K562 (cell line): ENCODE measurements around the gene NRN1L. TPM values are rescaled to one million over a fixed set of nuclear protein-coding genes. Genes with fewer than 3 reads are reported as not detected.

ENCODE experiments used
- ADNP ChIP-seq: fragments of 200-800 bp; sonication (Bioruptor generic); IDR thresholded peaks from 2 replicates; pipeline ENCODE4 v1.6.1; 2016; ENCODE audit warnings: missing genetic modification characterization, missing compliant biosample characterization
- ETV1 ChIP-seq: fragments of 450-650 bp; conservative IDR thresholded peaks from 2 replicates; pipeline ENCODE4 v1.6.1; 2016; ENCODE audit warnings: missing genetic modification characterization, control low read depth, low read depth, missing compliant biosample characterization
- ETV5 ChIP-seq: sonication (generic); formaldehyde crosslinking; IDR thresholded peaks from 2 replicates; pipeline ENCODE4 v1.4.0; 2020; ENCODE audit warnings: low read depth, mild to moderate bottlenecking, missing genetic modification reagents
- FOXK1 ChIP-seq: sonication (generic); formaldehyde crosslinking; IDR thresholded peaks from 2 replicates; pipeline ENCODE4 v1.8.0; 2022; ENCODE audit warnings: missing genetic modification reagents, mild to moderate bottlenecking, borderline replicate concordance
- FOXP1 ChIP-seq: sonication (generic); formaldehyde crosslinking; IDR thresholded peaks from 2 replicates; pipeline ENCODE4 v1.8.0; 2022; ENCODE audit warnings: mild to moderate bottlenecking, missing genetic modification reagents
- HDAC6 ChIP-seq: IDR thresholded peaks from 2 replicates; pipeline ENCODE4 v1.6.1; 2012; ENCODE audit warnings: low read depth, mild to moderate bottlenecking, control low read depth, inconsistent platforms, low read length, moderate library complexity
- HNRNPH1 ChIP-seq: fragments of 200-400 bp; formaldehyde crosslinking; optimal IDR thresholded peaks from 2 replicates; pipeline ENCODE3; 2017; ENCODE audit warnings: low read depth, mild to moderate bottlenecking, low read length, moderate library complexity
- HNRNPL ChIP-seq: fragments of 200-400 bp; formaldehyde crosslinking; IDR thresholded peaks from 2 replicates; pipeline ENCODE4 v1.6.1; 2017; ENCODE audit warnings: low read depth, mild to moderate bottlenecking, low read length
- LCOR ChIP-seq: sonication (generic); formaldehyde crosslinking; IDR thresholded peaks from 2 replicates; pipeline ENCODE4 v1.8.0; 2022; ENCODE audit warnings: mild to moderate bottlenecking, missing genetic modification reagents
- MBD2 ChIP-seq: sonication (generic); IDR thresholded peaks from 2 replicates; pipeline ENCODE4 v1.6.1; 2016; ENCODE audit warnings: low read depth, borderline replicate concordance
- MLLT1 ChIP-seq, 2 experiments: fragments of 450-650 bp; IDR thresholded peaks; 2 replicates each; pipeline ENCODE4 v1.6.1; 2016
- NCOA6 ChIP-seq: fragments of 450-650 bp; IDR thresholded peaks from 2 replicates; pipeline ENCODE4 v1.6.1; 2017; ENCODE audit warnings: mild to moderate bottlenecking
- POU5F1 ChIP-seq: fragments of 150-350 bp; IDR thresholded peaks from 2 replicates; pipeline ENCODE4 v1.6.1; 2014; ENCODE audit warnings: borderline replicate concordance, low read length, low read depth, mild to moderate bottlenecking; ENCODE audit not compliant: partially characterized antibody
- RAD21 ChIP-seq, 2 experiments: fragments of 250-450 bp in 1 of 2; fragments of 450-650 bp in 1 of 2; sonication (Bioruptor Pico) in 1 of 2; formaldehyde crosslinking in 1 of 2; IDR thresholded peaks in 1 of 2; conservative IDR thresholded peaks in 1 of 2; 2 replicates each; pipeline versions ENCODE4 v1.4.0 to v1.8.0; 2020 to 2022; ENCODE audit warnings: mild to moderate bottlenecking in 2 of 2, moderate library complexity in 1 of 2
- SOX6 ChIP-seq: fragments of 450-650 bp; IDR thresholded peaks from 2 replicates; pipeline ENCODE4 v1.6.1; 2014; ENCODE audit warnings: mild to moderate bottlenecking
- TEAD4 ChIP-seq, 2 experiments: sonication (generic) in 1 of 2; formaldehyde crosslinking in 1 of 2; IDR thresholded peaks; 2 replicates each; pipeline versions ENCODE4 v1.6.1 to v1.8.0; 2012 to 2022; ENCODE audit warnings: borderline replicate concordance in 1 of 2, inconsistent platforms in 1 of 2, low read length in 1 of 2, mild to moderate bottlenecking in 1 of 2, missing genetic modification reagents in 1 of 2
- ZBTB11 ChIP-seq, 3 experiments: fragments of 200-800 bp in 1 of 3; fragments of 250-450 bp in 1 of 3; fragments of 450-650 bp in 1 of 3; sonication (Bioruptor Pico) in 1 of 3; sonication (Bioruptor generic) in 1 of 3; formaldehyde crosslinking in 1 of 3; IDR thresholded peaks; 2 replicates each; pipeline versions ENCODE4 v1.6.1 to v1.8.0; 2016 to 2022; ENCODE audit warnings: mild to moderate bottlenecking in 2 of 3, missing genetic modification characterization in 2 of 3, missing compliant biosample characterization in 1 of 3, moderate library complexity in 1 of 3
- ZNF175 ChIP-seq: fragments of 200-800 bp; sonication (Bioruptor generic); IDR thresholded peaks from 2 replicates; pipeline ENCODE4 v1.6.1; 2016; ENCODE audit warnings: low read depth, mild to moderate bottlenecking, missing genetic modification characterization, missing compliant biosample characterization
- polyA plus RNA-seq, 8 experiments: library from polyadenylated mRNA; depleted of rRNA in 4 of 8; stranded (reverse) in 5 of 8; unstranded in 3 of 8; fragments of >200 nt; fragmentation: Nextera tagmentation in 2 of 8; fragmentation: Illumina TruSeq in 1 of 8; extraction: Ambion mirVana in 2 of 8; extraction: Trizol in 1 of 8; gene quantifications; 2 replicates each; pipeline versions ENCODE4 v1.2.1 to v1.2.3, GENCODE V29; 2011 to 2014; ENCODE audit warnings: inconsistent platforms in 1 of 8, missing spikeins in 1 of 8
- total RNA-seq, 7 experiments: library from RNA; depleted of rRNA in 6 of 7; stranded (reverse); fragments of >200 nt in 6 of 7; fragmentation: Illumina TruSeq in 2 of 7; extraction: Trizol in 2 of 7; gene quantifications; 2 replicates each; pipeline versions ENCODE4 v1.2.1 to v1.2.3, GENCODE V29; 2011 to 2021; ENCODE audit warnings: low replicate concordance in 1 of 7

NRN1L gene
- total and polyA plus RNA-seq, 9 of the 15 experiments (the other 6 are each of a cell fraction or from before 2014, with no cell fraction given): 0.22 to 0.86 (median 0.61) TPM; not detected in 5

- TF ChIP-seq ZNF175 (CRISPR knock-in tag) (no peak), HDAC6 (no peak), RAD21 (CRISPR knock-in tag; conservative IDR thresholded peaks at IDR 0.05 in 1 of 2, IDR thresholded peaks at IDR 0.05 in 1 of 2) (no peak), NCOA6 (no peak), POU5F1 (no peak), ZBTB11 (CRISPR knock-in tag; IDR thresholded peaks at IDR 0.05) (peak in 1 of 3 experiments; percentile 53; a peak in 2 of 6 replicates), HNRNPL (no peak), ETV1 (tag) (no peak), MBD2 (no peak), ETV5 (no peak), FOXK1 (CRISPR knock-in tag) (no peak), FOXP1 (peak; percentile 65), LCOR (CRISPR knock-in tag) (no peak), MLLT1 (IDR thresholded peaks at IDR 0.05) (no peak), TEAD4 (IDR thresholded peaks at IDR 0.05; ENCODE audit: low read length) (peak; percentile 42), TEAD4 (CRISPR knock-in tag; IDR thresholded peaks at IDR 0.05; ENCODE audit: borderline replicate concordance) (no peak), ADNP (tag) (no peak), SOX6 (peak; percentile 84), HNRNPH1 (no peak)
These were observed 27.0 kb upstream of the NRN1L start (continued) for GRCh38 chr16:67857547-67858233.
